Measurements from ENCODE around the gene LARP1.
A peak's percentile ranks its signal among the peaks of the same experiment; 100 is the strongest.

LARP1 gene

GRCh38 chr5:154836225-154836624 lies 81.0 kb downstream of the LARP1 start:
- DNase-seq = no peak
- in situ Hi-C loops (cut with HindIII; ENCODE audit: low pct_ligation_motif_present, low pct_unique_long_range_greater_than_20kb, low sequenced_read_pairs) = no loop called here

DNA sequence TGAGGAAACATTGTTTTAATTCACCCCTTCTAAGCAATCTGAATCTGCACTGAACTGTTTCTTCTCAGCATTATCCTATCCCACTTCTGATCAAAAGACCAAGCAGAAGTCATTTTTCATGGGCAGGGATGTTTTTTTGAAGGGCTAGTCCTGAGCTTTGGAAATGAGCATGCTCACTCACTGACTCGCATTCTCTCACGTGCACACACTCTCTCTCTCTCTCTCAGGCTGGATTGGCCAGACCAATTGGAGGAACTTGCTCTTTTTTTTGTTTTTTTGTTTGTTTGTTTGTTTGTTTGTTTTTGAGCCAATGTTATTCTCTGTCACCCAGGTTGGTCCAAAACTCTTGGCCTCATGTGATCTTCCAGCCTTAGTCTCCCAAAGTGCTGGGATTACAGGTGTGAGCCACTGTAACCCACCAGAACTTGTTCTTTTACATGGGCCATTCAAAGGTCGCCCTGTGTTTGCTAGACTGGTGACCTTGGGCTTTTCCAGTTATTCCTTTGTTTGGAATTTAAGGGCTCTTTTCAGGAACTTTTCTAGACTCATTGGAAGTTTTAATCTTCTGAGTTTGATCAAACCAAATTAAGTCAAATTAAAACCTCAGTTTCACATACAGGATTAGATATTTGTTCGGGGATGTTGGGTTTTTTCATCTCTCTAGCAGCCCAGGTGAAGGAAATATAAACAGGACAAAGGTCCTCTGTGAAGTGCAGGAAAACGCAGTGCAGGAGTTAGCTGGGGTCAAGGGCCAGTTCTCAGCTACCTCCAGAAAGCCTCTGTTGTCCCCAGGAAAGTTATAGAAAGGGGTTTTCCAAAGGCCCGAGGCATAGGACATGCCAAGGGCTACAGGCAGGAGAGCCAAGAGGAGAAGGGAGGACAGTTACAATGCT lies 82.1 kb downstream of the LARP1 start:
- DNase-seq = no peak
- in situ Hi-C loops (cut with HindIII; ENCODE audit: low pct_ligation_motif_present, low pct_unique_long_range_greater_than_20kb, low sequenced_read_pairs) = no loop called here

- in situ Hi-C loops (cut with HindIII; ENCODE audit: low pct_ligation_motif_present, low pct_unique_long_range_greater_than_20kb, low sequenced_read_pairs) = no loop called here
- DNase-seq = no peak
These were observed 85.5 kb downstream of the LARP1 start for GRCh38 chr5:154840435-154841272.

DNA sequence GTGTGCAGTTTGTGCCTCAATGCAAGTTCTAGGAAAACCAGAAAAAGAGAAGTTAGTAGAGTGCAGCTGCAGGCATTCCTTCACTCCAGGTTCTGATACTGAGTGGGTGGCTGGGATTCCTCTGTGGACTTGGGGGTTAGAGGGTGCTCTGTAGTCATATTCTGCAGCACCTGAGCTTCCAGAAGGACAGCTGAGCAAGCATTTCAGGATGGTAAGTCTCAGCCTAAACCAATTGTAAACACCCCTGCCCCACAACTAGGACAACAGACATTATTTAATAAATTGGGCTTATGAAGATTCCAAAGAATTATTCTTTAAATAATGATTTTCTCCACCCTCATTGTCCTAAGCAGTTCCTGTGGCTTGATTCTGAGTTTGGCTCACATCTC lies 86.1 kb downstream of the LARP1 start:
- in situ Hi-C loops (cut with HindIII; ENCODE audit: low pct_ligation_motif_present, low pct_unique_long_range_greater_than_20kb, low sequenced_read_pairs) = no loop called here
- no peak for DNase-seq

GRCh38 chr5:154842689-154843530 lies 87.7 kb downstream of the LARP1 start:
- in situ Hi-C loops (cut with HindIII; ENCODE audit: low pct_ligation_motif_present, low pct_unique_long_range_greater_than_20kb, low sequenced_read_pairs) = no loop called here

GRCh38 chr5:154844809-154845208 lies 89.6 kb downstream of the LARP1 start:
- no peak for DNase-seq
- in situ Hi-C loops (cut with HindIII; ENCODE audit: low pct_ligation_motif_present, low pct_unique_long_range_greater_than_20kb, low sequenced_read_pairs) = no loop called here

More at GRCh38 chr5:154842689-154843530, 87.7 kb downstream of the LARP1 start:
- DNase-seq = no peak

DNA sequence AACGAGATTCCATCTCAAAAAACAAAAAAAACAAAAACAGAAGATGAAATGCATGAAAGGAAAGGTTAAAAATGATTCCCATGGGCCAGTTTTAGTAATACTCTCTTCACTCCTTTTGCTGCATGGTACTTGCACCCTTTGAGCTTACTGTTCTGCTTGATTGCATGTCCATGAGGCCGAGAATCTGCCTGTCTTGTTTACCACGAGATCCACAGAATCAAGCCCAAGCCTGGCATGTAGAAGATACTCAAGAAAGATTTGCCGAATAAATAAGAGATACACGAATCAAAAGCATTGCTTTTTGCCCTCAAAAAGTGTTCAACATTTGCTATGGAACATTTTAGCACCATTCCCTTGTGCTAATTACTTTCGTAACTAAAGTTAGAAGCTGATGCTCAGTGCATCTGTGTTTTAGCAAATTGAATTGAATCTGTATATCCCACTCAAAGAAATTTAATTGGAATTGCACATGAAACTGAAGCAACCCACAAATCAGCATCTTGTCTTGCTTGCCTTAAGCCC lies 94.1 kb downstream of the LARP1 start:
- in situ Hi-C loops (cut with HindIII; ENCODE audit: low pct_ligation_motif_present, low pct_unique_long_range_greater_than_20kb, low sequenced_read_pairs) = no loop called here
- no peak for DNase-seq

DNA sequence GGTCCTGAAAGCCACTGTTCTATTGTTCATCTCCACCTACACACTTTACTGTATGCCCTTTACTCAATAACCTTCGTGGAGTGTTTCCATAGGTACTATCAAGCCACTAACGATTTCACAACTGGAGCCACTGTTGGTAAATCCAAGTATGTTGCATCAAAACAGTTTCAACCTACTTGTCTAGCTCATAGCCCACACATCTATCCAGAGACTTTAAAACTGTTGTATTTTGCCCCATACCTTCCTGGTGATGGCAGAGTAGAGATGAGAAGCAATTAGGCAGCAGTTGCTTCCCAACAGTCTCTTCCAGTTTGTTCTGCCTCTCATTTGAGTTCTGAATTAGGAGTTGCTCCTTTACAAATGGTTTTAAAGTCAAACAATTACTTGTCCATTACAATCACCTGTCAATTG lies 94.6 kb downstream of the LARP1 start:
- in situ Hi-C loops (cut with HindIII; ENCODE audit: low pct_ligation_motif_present, low pct_unique_long_range_greater_than_20kb, low sequenced_read_pairs) = no loop called here
- DNase-seq = no peak

- in situ Hi-C loops (cut with HindIII; ENCODE audit: low pct_ligation_motif_present, low pct_unique_long_range_greater_than_20kb, low sequenced_read_pairs) = no loop called here
- DNase-seq = peak; percentile 29
These were observed 95.3 kb downstream of the LARP1 start, which contains the start of gene FAXDC2 for GRCh38 chr5:154850255-154851062. Gene FAXDC2 (minus strand): TSS chr5:154850603. CDS start chr5:154838178, 12,425 bp downstream.

DNA sequence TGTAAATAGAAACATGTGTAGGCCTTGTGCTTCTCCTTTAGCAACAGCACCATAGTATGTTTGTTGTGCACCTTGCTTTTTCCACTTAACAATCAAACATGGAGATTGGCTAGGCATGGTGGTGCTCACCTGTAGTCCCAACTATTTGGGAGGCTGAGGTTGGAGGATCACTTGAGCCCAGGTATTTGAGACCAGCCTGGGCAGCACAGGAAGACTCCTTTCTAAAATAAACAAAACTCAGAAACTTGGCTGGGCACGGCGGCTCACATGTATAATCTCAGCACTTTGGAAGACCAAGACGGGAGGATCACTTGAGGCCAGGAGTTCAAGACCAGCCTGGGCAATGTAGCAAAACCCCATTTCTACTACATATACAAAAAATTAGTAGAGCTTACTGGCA lies 96.2 kb downstream of the LARP1 start:
- no peak for DNase-seq
- in situ Hi-C loops (cut with HindIII; ENCODE audit: low pct_ligation_motif_present, low pct_unique_long_range_greater_than_20kb, low sequenced_read_pairs) = no loop called here

- in situ Hi-C loops (cut with HindIII; ENCODE audit: low pct_ligation_motif_present, low pct_unique_long_range_greater_than_20kb, low sequenced_read_pairs) = no loop called here
- DNase-seq = peak; percentile 93
These were observed 102.5 kb downstream of the LARP1 start for GRCh38 chr5:154857530-154858296.

DNA sequence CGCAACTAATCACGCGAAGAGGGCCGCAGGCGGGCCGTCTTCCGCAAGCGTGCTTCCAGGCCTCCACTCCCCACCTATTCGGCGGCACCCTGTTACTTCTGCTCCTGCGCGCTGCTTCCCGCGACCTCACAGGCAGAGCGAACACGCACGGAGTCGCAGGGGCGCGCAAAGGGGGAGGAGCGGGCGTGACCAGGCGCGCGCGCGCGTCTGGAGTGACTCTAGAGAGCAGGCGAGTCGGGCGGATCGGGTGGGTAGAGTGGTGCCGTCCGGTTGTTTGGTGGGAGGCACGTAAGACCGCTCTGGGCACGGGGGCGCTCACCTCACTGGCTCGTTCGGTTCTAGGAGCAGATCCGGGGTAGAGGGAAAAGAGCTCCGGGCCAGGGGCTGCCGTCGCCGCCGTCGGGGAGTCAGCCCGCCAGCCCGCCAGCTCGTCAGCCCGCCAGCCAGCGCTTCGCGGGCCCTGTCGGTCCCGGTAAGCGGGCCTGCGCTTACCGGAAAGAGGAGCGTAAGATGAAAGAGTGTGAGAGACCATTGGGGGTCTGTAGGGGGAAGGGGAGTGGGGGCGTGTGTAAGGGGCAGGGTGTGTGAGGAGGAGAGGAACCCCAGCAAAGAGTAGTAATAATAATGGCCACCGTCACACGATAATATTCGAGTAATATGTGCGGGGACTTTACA lies 103.3 kb downstream of the LARP1 start, which contains the start of gene CNOT8:
Gene CNOT8 (plus strand): TSS at position 331 of the 675 bp plus-strand sequence. CDS start 4,652 bp downstream, outside the sequence.
- peak; percentile 93 for DNase-seq
- in situ Hi-C loops (cut with HindIII; ENCODE audit: low pct_ligation_motif_present, low pct_unique_long_range_greater_than_20kb, low sequenced_read_pairs) = no loop called here

GRCh38 chr5:154858972-154859871 lies 104.0 kb downstream of the LARP1 start:
- peak; percentile 11 for DNase-seq
- in situ Hi-C loops (cut with HindIII; ENCODE audit: low pct_ligation_motif_present, low pct_unique_long_range_greater_than_20kb, low sequenced_read_pairs) = no loop called here

DNA sequence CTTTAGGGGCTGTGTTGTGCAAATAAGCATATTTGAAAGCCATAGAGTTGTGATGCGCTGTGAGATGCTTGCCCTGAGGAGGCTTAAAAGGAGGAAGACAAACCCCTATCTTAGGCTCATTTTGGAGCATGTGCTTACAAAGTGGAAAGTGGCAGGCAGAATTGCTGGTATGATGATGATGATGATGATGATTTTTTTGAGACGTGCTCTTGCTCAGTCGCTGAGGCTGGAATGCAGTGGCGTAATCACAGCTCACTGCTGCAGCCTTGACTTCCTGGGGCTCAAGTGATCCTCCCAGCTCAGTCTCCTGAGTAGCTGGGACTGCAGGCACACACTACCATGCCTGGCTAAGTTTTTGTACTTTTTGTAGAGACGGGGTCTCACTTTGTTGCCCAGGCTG lies 104.9 kb downstream of the LARP1 start:
- in situ Hi-C loops (cut with HindIII; ENCODE audit: low pct_ligation_motif_present, low pct_unique_long_range_greater_than_20kb, low sequenced_read_pairs) = no loop called here
- DNase-seq = peak; percentile 37

- in situ Hi-C loops (cut with HindIII; ENCODE audit: low pct_ligation_motif_present, low pct_unique_long_range_greater_than_20kb, low sequenced_read_pairs) = no loop called here
- DNase-seq = no peak
These were observed 105.6 kb downstream of the LARP1 start for GRCh38 chr5:154860765-154861164.

Data from ACHN (cell line).